Measurements from ENCODE around the gene TPCN2. TPM values are rescaled to one million over a fixed set of nuclear protein-coding genes. Genes with fewer than 3 reads are reported as not detected.

Gene TPCN2
- total and polyA plus RNA-seq, 2 donors from 2014 or later, result 12.9 to 22.4 TPM

GRCh38 chr11:69157156-69157821, 108.6 kb downstream of the TPCN2 start:
- no peak for FAIRE-seq
- H3K9ac ChIP-seq (ENCODE audit: low read length in 3 of 3), result no peak overlapping the region
- intact Hi-C loops (cut with DNase I), result no loop called here
- H3K27me3 ChIP-seq (ENCODE audit: control insufficient read depth, insufficient read depth, low read length), result no peaks in the 10 kb centered on the region
- no peak for TF ChIP-seq CTCF (IDR thresholded peaks at IDR 0.05; ENCODE audit: borderline replicate concordance, extremely low read depth, insufficient read depth)
- H3K27ac ChIP-seq (ENCODE audit: low read depth in 2 of 2, low read length in 2 of 2), result no peak overlapping the region
- DNase-seq, result peak in 4 of 5 donors; percentile 72 to 91 (median 82)
- no peaks in the 10 kb centered on the region for H3K36me3 ChIP-seq (ENCODE audit: control insufficient read depth in 2 of 3, insufficient read depth in 3 of 3, low read length in 3 of 3)
- no peaks in the 10 kb centered on the region for H3K9me3 ChIP-seq (ENCODE audit: control insufficient read depth in 2 of 3, insufficient read depth in 1 of 3, low read length in 3 of 3)
- H3K4me1 ChIP-seq (ENCODE audit: control insufficient read depth in 2 of 3, insufficient read depth in 2 of 3, low read depth in 1 of 3, low read length in 3 of 3), result peaks cover 0 to 2% (median 0%) of the 10 kb centered on the region in 3 donors
- H3K4me3 ChIP-seq (ENCODE audit: low read length in 3 of 3), result no peak overlapping the region

DNA sequence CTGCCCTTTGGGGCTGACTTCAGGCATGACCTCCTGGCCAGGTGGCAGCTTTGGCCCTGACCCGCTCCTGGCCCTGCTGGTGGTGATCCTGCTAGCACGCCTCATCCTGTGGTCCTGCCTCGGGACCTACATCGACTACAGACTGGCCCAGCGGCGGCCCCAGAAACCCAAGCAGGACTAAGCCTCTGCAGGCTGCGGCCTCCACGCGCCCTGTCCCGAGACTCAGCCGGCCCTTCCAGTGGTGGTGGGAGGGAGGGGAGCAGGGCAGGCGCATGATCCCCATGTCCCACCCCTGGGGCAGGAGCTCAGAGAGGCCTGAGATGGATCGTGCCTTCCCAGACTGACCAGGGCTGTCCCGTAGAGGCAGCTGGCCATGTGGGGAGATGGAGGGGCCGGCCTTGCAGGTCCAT, 109.1 kb downstream of the TPCN2 start:
- H3K27me3 ChIP-seq (ENCODE audit: control insufficient read depth, insufficient read depth, low read length), result no peaks in the 10 kb centered on the region
- peaks cover 0 to under 1% (median 0%) of the 10 kb centered on the region in 3 donors for H3K9me3 ChIP-seq (ENCODE audit: control insufficient read depth in 2 of 3, insufficient read depth in 1 of 3, low read length in 3 of 3)
- intact Hi-C loops (cut with DNase I), result no loop called here
- no peak for TF ChIP-seq CTCF (IDR thresholded peaks at IDR 0.05; ENCODE audit: borderline replicate concordance, extremely low read depth, insufficient read depth)
- no peak overlapping the region for H3K9ac ChIP-seq (ENCODE audit: low read length in 3 of 3)
- H3K4me3 ChIP-seq (ENCODE audit: low read length in 3 of 3), result no peak overlapping the region
- H3K4me1 ChIP-seq (ENCODE audit: control insufficient read depth in 2 of 3, insufficient read depth in 2 of 3, low read depth in 1 of 3, low read length in 3 of 3), result peaks cover 0 to 2% (median 0%) of the 10 kb centered on the region in 3 donors
- H3K36me3 ChIP-seq (ENCODE audit: control insufficient read depth in 2 of 3, insufficient read depth in 3 of 3, low read length in 3 of 3), result no peaks in the 10 kb centered on the region
- peak in 1 of 5 donors; percentile 70 for DNase-seq
- no peak for FAIRE-seq
- H3K27ac ChIP-seq (ENCODE audit: low read depth in 2 of 2, low read length in 2 of 2), result no peak overlapping the region

DNA sequence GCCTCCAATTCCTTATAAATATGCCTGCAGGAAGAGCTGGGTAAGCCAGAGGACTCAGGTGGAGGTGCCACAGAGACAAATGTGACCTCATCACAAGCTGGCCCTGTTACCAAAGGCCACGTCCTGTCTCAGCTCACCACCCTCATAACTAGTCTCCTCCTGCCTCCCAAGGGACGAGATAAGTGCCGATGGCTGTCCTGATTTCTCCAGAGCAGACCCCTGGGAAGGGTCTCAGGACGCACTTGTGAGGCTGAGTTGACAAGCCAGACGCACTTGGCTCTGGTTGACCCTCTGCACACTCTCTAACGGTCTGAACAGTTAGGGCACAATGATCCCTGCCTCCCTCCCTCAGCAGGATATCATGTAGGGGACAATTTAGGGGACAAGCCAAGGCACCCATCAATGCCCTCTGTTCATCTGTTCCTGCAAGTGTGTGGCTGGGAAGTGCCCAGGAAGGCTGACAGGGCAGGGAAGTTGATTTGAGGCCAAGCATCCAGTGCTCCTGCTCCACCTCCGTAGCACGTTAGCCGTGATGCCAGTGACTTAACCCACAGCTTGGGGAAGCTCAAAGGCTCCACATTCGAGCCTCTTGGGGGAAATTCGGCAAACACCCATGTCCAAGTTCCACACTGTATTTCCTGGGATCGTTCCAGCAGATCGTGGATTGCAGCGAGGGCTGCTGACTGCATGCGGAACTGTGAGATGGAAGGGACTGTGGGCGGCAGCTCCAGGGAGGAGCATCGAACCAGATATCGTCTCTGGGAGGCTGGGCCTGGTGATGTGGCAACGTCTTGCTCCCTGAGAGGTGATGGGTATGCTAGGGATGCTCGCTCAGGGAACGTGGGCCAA, 109.8 kb downstream of the TPCN2 start:
- Histone ChIP-seq H3K4me1 (ENCODE audit: control insufficient read depth in 2 of 3, insufficient read depth in 2 of 3, low read depth in 1 of 3, low read length in 3 of 3) (peaks cover 0 to 2% (median 0%) of the 10 kb centered on the region in 3 donors), H3K36me3 (ENCODE audit: control insufficient read depth in 2 of 3, insufficient read depth in 3 of 3, low read length in 3 of 3) (no peaks in the 10 kb centered on the region), H3K4me3 (ENCODE audit: low read length in 3 of 3) (no peak overlapping the region), H3K27ac (ENCODE audit: low read depth in 2 of 2, low read length in 2 of 2) (no peak overlapping the region), H3K27me3 (ENCODE audit: control insufficient read depth, insufficient read depth, low read length) (no peaks in the 10 kb centered on the region), H3K9me3 (ENCODE audit: control insufficient read depth in 2 of 3, insufficient read depth in 1 of 3, low read length in 3 of 3) (peaks cover 0 to 3% (median 0%) of the 10 kb centered on the region in 3 donors), H3K9ac (ENCODE audit: low read length in 3 of 3) (no peak overlapping the region)
- TF ChIP-seq CTCF (IDR thresholded peaks at IDR 0.05; ENCODE audit: borderline replicate concordance, extremely low read depth, insufficient read depth), result no peak
- intact Hi-C loops (cut with DNase I), result no loop called here
- DNase-seq (no peak), FAIRE-seq (no peak)
